SK-N-SH treated with all-trans-retinoic acid at 6 μM for 48 hours (cell line): ENCODE data around the gene IGF2BP1.

Experiments
- ARNTL ChIP-seq: fragments of 450-650 bp; formaldehyde crosslinking; IDR thresholded peaks from 2 replicates; pipeline ENCODE4 v1.5.0; 2020; ENCODE audit warnings: low read depth, mild to moderate bottlenecking, moderate library complexity, borderline replicate concordance
- BACH2 ChIP-seq: fragments of 250-450 bp; sonication (Bioruptor Pico); IDR thresholded peaks from 2 replicates; pipeline ENCODE4 v1.9.0; 2021; ENCODE audit warnings: mild to moderate bottlenecking, borderline replicate concordance
- CSDC2 ChIP-seq: fragments of 250-450 bp; sonication (Bioruptor Pico); IDR thresholded peaks from 2 replicates; pipeline ENCODE4 v1.5.0; 2020; ENCODE audit warnings: mild to moderate bottlenecking, moderate library complexity
- GLIS3 ChIP-seq: fragments of 250-450 bp; sonication (Bioruptor Pico); IDR thresholded peaks from 2 replicates; pipeline ENCODE4 v1.5.0; 2020; ENCODE audit warnings: mild to moderate bottlenecking, moderate library complexity
- RARB ChIP-seq: fragments of 250-450 bp; sonication (Bioruptor Pico); IDR thresholded peaks from 2 replicates; pipeline ENCODE4 v1.8.0; 2021; ENCODE audit warnings: mild to moderate bottlenecking, moderate library complexity
- ZFP3 ChIP-seq: fragments of 250-450 bp; sonication (Bioruptor Pico); IDR thresholded peaks from 2 replicates; pipeline ENCODE4 v1.5.0; 2020; ENCODE audit warnings: mild to moderate bottlenecking, moderate library complexity
- ZFP30 ChIP-seq: fragments of 450-650 bp; formaldehyde crosslinking; IDR thresholded peaks from 2 replicates; pipeline ENCODE4 v1.5.0; 2022; ENCODE audit warnings: mild to moderate bottlenecking, moderate library complexity
- ZNF70 ChIP-seq: fragments of 450-650 bp; formaldehyde crosslinking; IDR thresholded peaks from 2 replicates; pipeline ENCODE4 v1.5.0; 2020; ENCODE audit warnings: mild to moderate bottlenecking, moderate library complexity
- TF ChIP-seq, protein P1 (sequence below): fragments of 250-450 bp; sonication (Bioruptor Pico); IDR thresholded peaks from 2 replicates; pipeline ENCODE4 v1.5.1; 2021; ENCODE audit warnings: mild to moderate bottlenecking, moderate library complexity
- TF ChIP-seq, protein P2 (sequence below): fragments of 250-450 bp; sonication (Bioruptor Pico); IDR thresholded peaks from 2 replicates; pipeline ENCODE4 v1.8.0; 2020; ENCODE audit warnings: mild to moderate bottlenecking, moderate library complexity, borderline replicate concordance

DNA sequence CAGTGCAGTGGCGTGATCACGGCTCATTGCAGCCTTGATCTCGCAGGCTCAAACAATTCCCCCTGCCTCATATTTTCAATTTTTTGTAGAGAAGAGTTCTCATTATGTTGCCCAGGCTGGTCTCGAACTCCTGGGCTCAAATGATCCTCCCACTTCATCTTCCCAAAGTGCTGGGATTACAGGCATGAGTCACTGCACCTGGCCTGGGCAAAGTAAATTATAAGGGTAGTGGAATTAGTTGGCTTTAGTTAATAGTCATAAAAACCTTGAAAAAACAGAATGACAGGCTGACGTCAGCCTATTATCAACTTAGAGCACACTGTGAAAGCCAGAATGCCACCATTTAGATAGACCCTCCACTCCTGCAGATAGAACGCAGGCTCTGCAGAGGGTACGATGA, 91.9 kb downstream of the IGF2BP1 start:
- TF ChIP-seq, protein P1, sequence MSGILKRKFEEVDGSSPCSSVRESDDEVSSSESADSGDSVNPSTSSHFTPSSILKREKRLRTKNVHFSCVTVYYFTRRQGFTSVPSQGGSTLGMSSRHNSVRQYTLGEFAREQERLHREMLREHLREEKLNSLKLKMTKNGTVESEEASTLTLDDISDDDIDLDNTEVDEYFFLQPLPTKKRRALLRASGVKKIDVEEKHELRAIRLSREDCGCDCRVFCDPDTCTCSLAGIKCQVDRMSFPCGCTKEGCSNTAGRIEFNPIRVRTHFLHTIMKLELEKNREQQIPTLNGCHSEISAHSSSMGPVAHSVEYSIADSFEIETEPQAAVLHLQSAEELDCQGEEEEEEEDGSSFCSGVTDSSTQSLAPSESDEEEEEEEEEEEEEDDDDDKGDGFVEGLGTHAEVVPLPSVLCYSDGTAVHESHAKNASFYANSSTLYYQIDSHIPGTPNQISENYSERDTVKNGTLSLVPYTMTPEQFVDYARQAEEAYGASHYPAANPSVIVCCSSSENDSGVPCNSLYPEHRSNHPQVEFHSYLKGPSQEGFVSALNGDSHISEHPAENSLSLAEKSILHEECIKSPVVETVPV (CRISPR knock-in tag), result no peak
- TF ChIP-seq, protein P2, sequence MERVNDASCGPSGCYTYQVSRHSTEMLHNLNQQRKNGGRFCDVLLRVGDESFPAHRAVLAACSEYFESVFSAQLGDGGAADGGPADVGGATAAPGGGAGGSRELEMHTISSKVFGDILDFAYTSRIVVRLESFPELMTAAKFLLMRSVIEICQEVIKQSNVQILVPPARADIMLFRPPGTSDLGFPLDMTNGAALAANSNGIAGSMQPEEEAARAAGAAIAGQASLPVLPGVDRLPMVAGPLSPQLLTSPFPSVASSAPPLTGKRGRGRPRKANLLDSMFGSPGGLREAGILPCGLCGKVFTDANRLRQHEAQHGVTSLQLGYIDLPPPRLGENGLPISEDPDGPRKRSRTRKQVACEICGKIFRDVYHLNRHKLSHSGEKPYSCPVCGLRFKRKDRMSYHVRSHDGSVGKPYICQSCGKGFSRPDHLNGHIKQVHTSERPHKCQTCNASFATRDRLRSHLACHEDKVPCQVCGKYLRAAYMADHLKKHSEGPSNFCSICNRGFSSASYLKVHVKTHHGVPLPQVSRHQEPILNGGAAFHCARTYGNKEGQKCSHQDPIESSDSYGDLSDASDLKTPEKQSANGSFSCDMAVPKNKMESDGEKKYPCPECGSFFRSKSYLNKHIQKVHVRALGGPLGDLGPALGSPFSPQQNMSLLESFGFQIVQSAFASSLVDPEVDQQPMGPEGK (CRISPR knock-in tag), result no peak
- TF ChIP-seq ZFP30 (CRISPR knock-in tag) (no peak), CSDC2 (CRISPR knock-in tag) (no peak), RARB (CRISPR knock-in tag) (no peak), ZNF70 (no peak), BACH2 (CRISPR knock-in tag) (no peak), GLIS3 (CRISPR knock-in tag) (no peak), ZFP3 (no peak), ARNTL (no peak)
